Thyroid gland (tissue), 4 donors: ENCODE measurements around the gene CUTC.

ENCODE experiments used
- CTCF ChIP-seq, 6 experiments: fragments of 200-600 bp in 3 of 6; fragments of 450-650 bp in 3 of 6; sonication (generic) in 3 of 6; IDR thresholded peaks; one replicate each; pipeline ENCODE4 v1.5.1; 2016 to 2019; ENCODE audit warnings: antibody characterized with exemption in 6 of 6, mild to moderate bottlenecking in 2 of 6, inconsistent platforms in 1 of 6, moderate library complexity in 1 of 6
- POLR2A ChIP-seq, 2 donors: fragments of 450-650 bp; IDR thresholded peaks; one replicate each; pipeline ENCODE4 v1.6.1; 2017; ENCODE audit warnings: antibody characterized with exemption in 2 of 2, mild to moderate bottlenecking in 2 of 2, moderate library complexity in 1 of 2

DNA sequence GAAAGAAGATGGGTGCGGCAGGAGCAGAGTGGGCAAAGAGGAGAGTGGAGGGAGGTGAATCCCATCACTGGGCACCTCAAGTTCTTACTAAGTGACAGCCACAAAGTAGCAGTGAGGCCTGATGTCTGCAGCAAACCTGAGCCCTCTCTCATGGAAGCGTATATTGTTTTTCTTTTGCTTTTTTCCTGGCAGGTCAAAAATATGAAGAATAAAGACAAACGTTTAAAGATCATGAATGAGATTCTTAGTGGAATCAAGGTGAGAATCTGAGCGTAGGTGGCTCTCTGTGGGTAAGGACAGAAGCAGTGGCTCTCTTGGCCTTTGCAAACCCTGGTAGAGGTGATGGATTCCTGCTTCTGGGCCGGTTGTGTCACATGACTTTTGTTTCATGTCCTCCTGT is 73.2 kb downstream of the CUTC start:
- no peak for TF ChIP-seq CTCF (IDR thresholded peaks at IDR 0.05)
- no peak for TF ChIP-seq POLR2A (IDR thresholded peaks at IDR 0.05)
